ENCODE measurements around the gene ARL5A.

ARL5A gene

GRCh38 chr2:151766437-151767153, 61.6 kb downstream of the ARL5A start:
- no peak for DNase-seq (ENCODE audit: low read depth in 1 of 2, low spot score in 1 of 2)
- no peak for TF ChIP-seq CTCF (IDR thresholded peaks at IDR 0.05; ENCODE audit: insufficient read depth, low read length)
- TF ChIP-seq GABPA (IDR thresholded peaks at IDR 0.05; ENCODE audit: low read depth) = no peak
- Histone ChIP-seq H3K27ac (replicated peaks) (no peak overlapping the region), H3K27me3 (ENCODE audit: insufficient read depth, poor library complexity, severe bottlenecking) (no peaks in the 10 kb centered on the region), H3K4me3 (replicated peaks; ENCODE audit: insufficient read depth, low read length) (no peak overlapping the region)

- no peak overlapping the region for H3K27ac ChIP-seq (replicated peaks)
- TF ChIP-seq POLR2AphosphoS5 (IDR thresholded peaks at IDR 0.05; ENCODE audit: low read depth) (no peak), CTCF (IDR thresholded peaks at IDR 0.05; ENCODE audit: insufficient read depth, low read length) (no peak), SPI1 (IDR thresholded peaks at IDR 0.05; ENCODE audit: borderline replicate concordance, low read depth) (no peak)
These were observed 62.3 kb downstream of the ARL5A start for GRCh38 chr2:151765760-151766410.

GRCh38 chr2:151762694-151763093, 65.5 kb downstream of the ARL5A start:
- no peak for DNase-seq (ENCODE audit: low read depth in 1 of 2, low spot score in 1 of 2)
- TF ChIP-seq SPI1 (IDR thresholded peaks at IDR 0.05; ENCODE audit: borderline replicate concordance, low read depth) (no peak), CTCF (IDR thresholded peaks at IDR 0.05; ENCODE audit: insufficient read depth, low read length) (no peak), REST (IDR thresholded peaks at IDR 0.05; ENCODE audit: insufficient replicate concordance, low read depth) (no peak), POLR2AphosphoS5 (IDR thresholded peaks at IDR 0.05; ENCODE audit: low read depth) (no peak), GABPA (IDR thresholded peaks at IDR 0.05; ENCODE audit: low read depth) (no peak)
- no peak overlapping the region for H3K4me3 ChIP-seq (replicated peaks; ENCODE audit: insufficient read depth, low read length)
- no peak overlapping the region for H3K27ac ChIP-seq (replicated peaks)
- no peaks in the 10 kb centered on the region for H3K27me3 ChIP-seq (ENCODE audit: insufficient read depth, poor library complexity, severe bottlenecking)

More at GRCh38 chr2:151765760-151766410, 62.3 kb downstream of the ARL5A start:
- H3K4me3 ChIP-seq (replicated peaks; ENCODE audit: insufficient read depth, low read length) = no peak overlapping the region
- no peak for DNase-seq (ENCODE audit: low read depth in 1 of 2, low spot score in 1 of 2)
- no peaks in the 10 kb centered on the region for H3K27me3 ChIP-seq (ENCODE audit: insufficient read depth, poor library complexity, severe bottlenecking)

- Histone ChIP-seq H3K27ac (replicated peaks) (no peak overlapping the region), H3K4me3 (replicated peaks; ENCODE audit: insufficient read depth, low read length) (no peak overlapping the region), H3K27me3 (ENCODE audit: insufficient read depth, poor library complexity, severe bottlenecking) (no peaks in the 10 kb centered on the region)
- no peak for TF ChIP-seq SPI1 (IDR thresholded peaks at IDR 0.05; ENCODE audit: borderline replicate concordance, low read depth)
- no peak for TF ChIP-seq REST (IDR thresholded peaks at IDR 0.05; ENCODE audit: insufficient replicate concordance, low read depth)
- TF ChIP-seq POLR2AphosphoS5 (IDR thresholded peaks at IDR 0.05; ENCODE audit: low read depth) = no peak
- TF ChIP-seq CTCF (IDR thresholded peaks at IDR 0.05; ENCODE audit: insufficient read depth, low read length) = no peak
- no peak for TF ChIP-seq GABPA (IDR thresholded peaks at IDR 0.05; ENCODE audit: low read depth)
- no peak for DNase-seq (ENCODE audit: low read depth in 1 of 2, low spot score in 1 of 2)
These were observed 66.5 kb downstream of the ARL5A start for GRCh38 chr2:151761687-151762086.

Data from HL-60 (cell line).